NT2/D1 (cell line): ENCODE measurements around the gene UPK3A.

Experiments used
- YY1 ChIP-seq: IDR thresholded peaks from 2 replicates; pipeline ENCODE4 v1.6.1; 2011; ENCODE audit not compliant: insufficient read length, insufficient read depth
- ZNF274 ChIP-seq: IDR thresholded peaks from 2 replicates; pipeline ENCODE4 v1.6.1; 2011; ENCODE audit warnings: mild to moderate bottlenecking, low read depth, low read length

GRCh38 chr22:45328822-45329529 lies 44.2 kb downstream of the UPK3A start:
- TF ChIP-seq ZNF274: no peak
- no peak for TF ChIP-seq YY1
